MCF 10A (cell line): Measurements from ENCODE around the gene ZBTB32. TPM values are rescaled to one million over a fixed set of nuclear protein-coding genes. Genes with fewer than 3 reads are reported as not detected.
A peak's percentile ranks its signal among the peaks of the same experiment; 100 is the strongest.

Source experiments
- BruUV-seq: library from RNA; stranded (reverse); fragments of 400-500 nt; replicated peaks from 2 replicates; lab custom pipeline; 2021; lab: Mats Ljungman, UMichigan
- CTCF ChIA-PET: fragments of 300-600 bp; sonication (Branson Sonifier 250); formaldehyde crosslinking; extraction: SDS; loops from one replicate; lab custom pipeline; 2021; ENCODE audit warnings: antibody characterized with exemption, inconsistent platforms; lab: Yijun Ruan, JAX
- POLR2A ChIA-PET: fragments of 300-600, 350-650 bp; sonication (Branson Sonifier 250); formaldehyde crosslinking; extraction: SDS; loops from one replicate; lab custom pipeline; 2020; ENCODE audit warnings: antibody characterized with exemption, inconsistent platforms; lab: Yijun Ruan, JAX
- DNase-seq: peaks from one replicate; pipeline ENCODE4 v3.0.0-alpha.2; 2018; ENCODE audit not compliant: unreplicated experiment
- H3K27ac Mint-ChIP-seq: one replicate; pipeline ENCODE4 v1.8.0; 2022; ENCODE audit warnings: mild to moderate bottlenecking, low read depth, mixed read lengths; ENCODE audit not compliant: unreplicated experiment
- H3K27me3 Mint-ChIP-seq: one replicate; pipeline ENCODE4 v1.8.0; 2022; ENCODE audit warnings: mixed read lengths; ENCODE audit not compliant: insufficient read depth, unreplicated experiment
- H3K36me3 Mint-ChIP-seq: one replicate; pipeline ENCODE4 v1.8.0; 2022; ENCODE audit warnings: mild to moderate bottlenecking, moderate library complexity, mixed read lengths; ENCODE audit not compliant: insufficient read depth, unreplicated experiment
- H3K4me1 Mint-ChIP-seq: one replicate; pipeline ENCODE4 v1.8.0; 2022; ENCODE audit warnings: mixed read lengths; ENCODE audit not compliant: insufficient read depth, unreplicated experiment
- H3K4me3 Mint-ChIP-seq: one replicate; pipeline ENCODE4 v1.8.0; 2022; ENCODE audit warnings: mild to moderate bottlenecking, moderate library complexity, mixed read lengths; ENCODE audit not compliant: unreplicated experiment
- H3K9me3 Mint-ChIP-seq: one replicate; pipeline ENCODE4 v1.8.0; 2022; ENCODE audit warnings: mixed read lengths; ENCODE audit not compliant: unreplicated experiment
- intact Hi-C: fragments of 100-400 bp; cut with micrococcal nuclease; formaldehyde crosslinking; loops from 2 replicates; pipeline ENCODE4 v1.14.1; 2022
- total RNA-seq: library from RNA; stranded (reverse); gene quantifications from 2 replicates; pipeline ENCODE4 v1.2.3, GENCODE V29; 2022
- TF ChIP-seq, protein P1 (sequence below): fragments of 200-600 bp; IDR thresholded peaks from one replicate; pipeline ENCODE4 v1.8.0; 2022; ENCODE audit warnings: antibody characterized with exemption, mild to moderate bottlenecking; ENCODE audit not compliant: unreplicated experiment

The ZBTB32 gene
- total RNA-seq, 1 experiment from 2014 or later = not detected

DNA sequence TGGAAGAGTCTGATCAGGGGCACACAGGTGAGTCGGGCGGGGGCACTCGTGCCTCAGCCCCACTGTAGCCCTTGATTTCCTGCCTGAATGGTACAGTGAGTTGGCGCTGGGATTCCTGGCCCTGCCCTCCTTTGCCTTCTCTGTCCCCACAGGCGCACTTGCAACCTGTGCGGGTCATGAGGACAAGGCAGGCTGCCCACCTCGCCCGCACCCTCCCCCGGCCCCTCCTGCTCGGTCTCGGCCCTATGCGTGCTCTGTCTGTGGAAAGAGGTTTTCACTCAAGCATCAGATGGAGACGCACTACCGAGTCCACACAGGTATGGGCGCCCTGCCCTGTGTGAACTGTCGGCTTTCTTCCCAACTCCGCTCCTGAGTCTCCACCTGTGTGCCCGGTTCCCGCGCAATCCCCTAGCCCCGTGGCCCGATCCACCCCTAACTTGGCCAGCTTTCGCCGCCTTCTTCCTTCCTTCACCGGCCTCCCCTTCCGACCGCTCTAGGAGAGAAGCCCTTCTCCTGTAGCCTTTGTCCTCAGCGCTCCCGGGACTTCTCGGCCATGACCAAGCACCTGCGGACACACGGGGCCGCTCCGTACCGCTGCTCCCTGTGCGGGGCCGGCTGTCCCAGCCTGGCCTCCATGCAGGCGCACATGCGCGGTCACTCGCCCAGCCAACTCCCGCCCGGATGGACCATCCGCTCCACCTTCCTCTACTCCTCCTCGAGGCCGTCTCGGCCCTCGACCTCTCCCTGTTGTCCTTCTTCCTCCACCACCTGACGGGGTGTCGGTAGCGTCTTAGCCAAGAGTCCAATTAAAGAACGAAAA, 11.8 kb downstream of the ZBTB32 start:
- H3K4me1 Mint-ChIP-seq = peaks cover 23% of the 10 kb centered on the region
- TF ChIP-seq, protein P1, sequence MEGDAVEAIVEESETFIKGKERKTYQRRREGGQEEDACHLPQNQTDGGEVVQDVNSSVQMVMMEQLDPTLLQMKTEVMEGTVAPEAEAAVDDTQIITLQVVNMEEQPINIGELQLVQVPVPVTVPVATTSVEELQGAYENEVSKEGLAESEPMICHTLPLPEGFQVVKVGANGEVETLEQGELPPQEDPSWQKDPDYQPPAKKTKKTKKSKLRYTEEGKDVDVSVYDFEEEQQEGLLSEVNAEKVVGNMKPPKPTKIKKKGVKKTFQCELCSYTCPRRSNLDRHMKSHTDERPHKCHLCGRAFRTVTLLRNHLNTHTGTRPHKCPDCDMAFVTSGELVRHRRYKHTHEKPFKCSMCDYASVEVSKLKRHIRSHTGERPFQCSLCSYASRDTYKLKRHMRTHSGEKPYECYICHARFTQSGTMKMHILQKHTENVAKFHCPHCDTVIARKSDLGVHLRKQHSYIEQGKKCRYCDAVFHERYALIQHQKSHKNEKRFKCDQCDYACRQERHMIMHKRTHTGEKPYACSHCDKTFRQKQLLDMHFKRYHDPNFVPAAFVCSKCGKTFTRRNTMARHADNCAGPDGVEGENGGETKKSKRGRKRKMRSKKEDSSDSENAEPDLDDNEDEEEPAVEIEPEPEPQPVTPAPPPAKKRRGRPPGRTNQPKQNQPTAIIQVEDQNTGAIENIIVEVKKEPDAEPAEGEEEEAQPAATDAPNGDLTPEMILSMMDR = no peak
- no peaks in the 10 kb centered on the region for H3K27me3 Mint-ChIP-seq
- no peak for DNase-seq
- intact Hi-C loops = no loop called here
- H3K9me3 Mint-ChIP-seq = no peaks in the 10 kb centered on the region
- TSS peak; percentile 22 for BruUV-seq
- H3K4me3 Mint-ChIP-seq = peak overlapping the region; percentile 88
- CTCF ChIA-PET = interaction anchor here (0.5 to 1.3 kb wide), 8 partner anchors 9 to 215 kb away, joined by 3 to 8 read pairs (median 3); no protein-coding TSS in a partner anchor
- peak overlapping the region; percentile 97 for H3K27ac Mint-ChIP-seq
- POLR2A ChIA-PET = interaction anchor here (0.9 to 1.4 kb wide), 2 partner anchors 29 to 71 kb away, joined by 3 read pairs; partner anchors contain the start of genes PSENEN and U2AF1L4
- peaks cover 14% of the 10 kb centered on the region for H3K36me3 Mint-ChIP-seq

DNA sequence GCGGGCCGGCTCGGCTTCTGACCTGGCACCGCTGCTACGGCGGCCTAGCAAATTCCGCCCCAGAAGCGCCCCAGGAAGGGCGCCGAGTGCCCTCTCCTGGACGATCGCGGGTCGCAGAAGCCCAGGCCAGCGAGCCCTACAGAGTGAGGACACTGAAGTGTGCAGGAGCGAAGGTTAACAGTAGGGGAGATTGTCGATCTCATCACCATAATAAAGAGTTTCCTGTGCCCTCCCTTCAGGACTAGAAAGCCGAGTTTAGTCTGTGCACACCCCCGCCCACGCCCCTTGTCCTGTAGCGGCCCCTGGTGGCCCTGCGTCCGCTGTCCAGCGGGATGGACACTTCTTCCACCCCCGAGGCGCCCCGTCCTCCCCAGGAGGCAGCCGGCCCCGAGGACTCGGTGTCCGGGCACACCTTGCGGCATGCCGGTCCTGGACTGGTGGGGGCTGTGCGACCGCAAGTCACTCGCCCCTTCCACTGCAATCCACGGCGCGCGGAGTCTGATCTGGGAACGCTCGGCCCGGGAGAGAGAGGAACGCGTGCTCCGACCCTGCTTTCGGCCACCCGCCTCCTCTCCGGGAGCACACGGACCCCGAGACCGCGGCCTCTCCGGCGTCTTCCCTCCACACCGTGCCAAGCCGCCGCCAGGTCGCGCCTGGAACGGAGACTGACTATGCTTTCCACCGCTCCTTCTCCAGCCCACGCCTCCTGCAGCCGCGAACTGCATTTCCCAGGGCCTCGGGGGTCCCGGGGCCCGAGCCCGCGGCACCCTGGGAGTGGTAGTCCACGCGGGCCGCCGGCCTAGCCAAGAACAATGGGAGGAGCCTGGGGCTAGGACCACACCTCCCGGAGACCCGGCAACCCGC, 12.7 kb downstream of the ZBTB32 start:
- Mint-ChIP-seq H3K27me3 (no peaks in the 10 kb centered on the region), H3K4me3 (peak overlapping the region; percentile 88), H3K27ac (peak overlapping the region; percentile 97), H3K36me3 (peaks cover 22% of the 10 kb centered on the region), H3K9me3 (no peaks in the 10 kb centered on the region), H3K4me1 (peaks cover 20% of the 10 kb centered on the region)
- intact Hi-C loops = loop anchor here (1.0 kb wide), 4 partner anchors 24 to 207 kb away; partner anchors contain the start of genes PSENEN and U2AF1L4
- CTCF ChIA-PET = interaction anchor here (0.6 kb wide), 1 partner anchor 159 kb away, joined by 3 read pairs; no protein-coding TSS in a partner anchor
- POLR2A ChIA-PET = no interaction called here
- peak; percentile 97 for DNase-seq
- TF ChIP-seq, protein P1 = peak; percentile 86
- BruUV-seq = no TSS peak

DNA sequence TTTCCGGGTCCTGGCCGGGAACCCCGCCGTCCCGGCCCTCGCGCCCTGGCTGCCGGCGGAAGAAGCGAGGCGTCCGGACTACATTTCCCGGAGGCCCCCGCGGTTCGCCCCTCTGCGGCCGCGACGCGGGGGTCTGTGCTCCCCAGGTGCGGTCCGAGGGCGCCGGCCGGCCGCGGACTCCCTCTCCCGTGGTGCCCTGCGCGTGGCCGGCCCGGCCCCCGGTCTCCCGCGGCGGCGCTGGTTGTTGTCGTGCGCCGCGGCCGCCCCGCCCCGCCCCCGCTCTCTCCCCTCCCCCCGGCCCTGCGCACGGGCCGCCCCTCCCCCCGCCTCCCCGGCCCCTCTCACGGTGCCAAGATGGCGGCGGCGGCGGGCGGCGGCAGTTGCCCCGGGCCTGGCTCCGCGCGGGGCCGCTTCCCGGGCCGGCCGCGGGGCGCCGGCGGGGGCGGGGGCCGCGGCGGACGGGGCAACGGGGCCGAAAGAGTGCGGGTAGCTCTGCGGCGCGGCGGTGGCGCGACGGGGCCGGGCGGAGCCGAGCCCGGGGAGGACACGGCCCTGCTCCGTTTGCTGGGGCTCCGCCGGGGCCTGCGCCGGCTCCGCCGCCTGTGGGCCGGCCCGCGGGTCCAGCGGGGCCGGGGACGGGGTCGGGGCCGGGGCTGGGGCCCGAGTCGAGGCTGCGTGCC, 13.4 kb downstream of the ZBTB32 start, which contains the start of gene KMT2B:
Gene KMT2B (plus strand): TSS at position 339 of the 680 bp plus-strand sequence. CDS start 16 bp downstream, at position 355.
- H3K4me1 Mint-ChIP-seq = peaks cover 20% of the 10 kb centered on the region
- ChIA-PET CTCF (interaction anchor here (0.6 to 1.3 kb wide), 2 partner anchors 25 to 159 kb away, joined by 3 to 5 read pairs; no protein-coding TSS in a partner anchor), POLR2A (interaction anchor here (0.9 to 1.4 kb wide), 7 partner anchors 13 to 1132 kb away, joined by 3 to 8 read pairs (median 4); partner anchors contain the start of genes COX6B1, LIN37, PSENEN and U2AF1L4)
- H3K4me3 Mint-ChIP-seq = peak within 1 kb of the TSS; percentile 88
- no peaks in the 10 kb centered on the region for H3K9me3 Mint-ChIP-seq
- intact Hi-C loops = loop anchor here (1.0 kb wide), 4 partner anchors 25 to 208 kb away; partner anchors contain the start of genes PSENEN and U2AF1L4
- H3K36me3 Mint-ChIP-seq = peaks cover 30% of the 10 kb centered on the region
- BruUV-seq = no TSS peak
- DNase-seq = no peak
- TF ChIP-seq, protein P1 = no peak
- peak within 1 kb of the TSS; percentile 97 for H3K27ac Mint-ChIP-seq
- H3K27me3 Mint-ChIP-seq = no peaks in the 10 kb centered on the region
